Left lung (tissue), 10 donors: ENCODE results near the gene TBX2. TPM values are rescaled to one million over a fixed set of nuclear protein-coding genes. Genes with fewer than 3 reads are reported as not detected.
A peak's percentile ranks its signal among the peaks of the same experiment; 100 is the strongest.

Source experiments
- ATAC-seq: fragments of 200-7000 bp; cut with Tn5 transposase; one replicate; pipeline ENCODE4 v1.9.1; 2020; ENCODE audit warnings: moderate library complexity
- DNase-seq, 4 donors: peaks; one replicate each; pipeline ENCODE4 v3.0.0-alpha.2; 2013 to 2020
- H3K27ac ChIP-seq, 2 donors: fragments of 200-600 bp; sonication (generic) in 1 of 2; one replicate each; pipeline versions ENCODE4 v1.5.0 to v1.8.0; 2020 to 2021
- H3K27me3 ChIP-seq, 2 donors: fragments of 200-600 bp; sonication (generic) in 1 of 2; one replicate each; pipeline versions ENCODE4 v1.5.0 to v1.8.0; 2020 to 2021
- H3K36me3 ChIP-seq, 2 donors: fragments of 200-600 bp; sonication (generic) in 1 of 2; one replicate each; pipeline versions ENCODE4 v1.5.0 to v1.8.0; 2020 to 2021
- H3K4me1 ChIP-seq, 2 donors: fragments of 200-600 bp; one replicate each; pipeline ENCODE4 v1.8.0; 2021
- H3K4me3 ChIP-seq, 2 donors: fragments of 200-600 bp; sonication (generic) in 1 of 2; one replicate each; pipeline versions ENCODE4 v1.5.0 to v1.8.0; 2020 to 2021; ENCODE audit warnings: mild to moderate bottlenecking in 1 of 2
- H3K9me3 ChIP-seq, 2 donors: fragments of 200-600 bp; sonication (generic) in 1 of 2; one replicate each; pipeline versions ENCODE4 v1.5.0 to v1.8.0; 2020 to 2021
- intact Hi-C, 2 donors: fragments of 100-400 bp; cut with DNase I; formaldehyde crosslinking; loops; one replicate each; pipeline versions ENCODE4 v1.11.2 to v1.14.2; 2022
- polyA plus RNA-seq, 6 donors: library from polyadenylated mRNA; unstranded; fragments of 120-200 nt; gene quantifications; one replicate each; pipeline ENCODE4 v1.2.1, GENCODE V29; 2013; ENCODE audit not compliant: insufficient read length in 6 of 6
- total RNA-seq, 2 donors: library from RNA; stranded (reverse); fragmentation: NEBNext Ultra II Directional; extraction: Animal tissue kit (Norgen Biotek cat#: 25700); gene quantifications; one replicate each; pipeline ENCODE4 v1.2.1, GENCODE V29; 2021
- TF ChIP-seq, protein P1 (sequence below), 2 donors: fragments of 200-600 bp; sonication (generic) in 1 of 2; IDR thresholded peaks; one replicate each; pipeline versions ENCODE4 v1.5.0 to v1.8.0; 2021; ENCODE audit warnings: antibody characterized with exemption in 2 of 2
- donor health status: DM: no; HTN: yes; CAD: no.
- donor health status: DM: no; HTN: no; CAD: no.

Gene TBX2
- total and polyA plus RNA-seq, 8 donors = 104 to 258 (median 166) TPM

DNA sequence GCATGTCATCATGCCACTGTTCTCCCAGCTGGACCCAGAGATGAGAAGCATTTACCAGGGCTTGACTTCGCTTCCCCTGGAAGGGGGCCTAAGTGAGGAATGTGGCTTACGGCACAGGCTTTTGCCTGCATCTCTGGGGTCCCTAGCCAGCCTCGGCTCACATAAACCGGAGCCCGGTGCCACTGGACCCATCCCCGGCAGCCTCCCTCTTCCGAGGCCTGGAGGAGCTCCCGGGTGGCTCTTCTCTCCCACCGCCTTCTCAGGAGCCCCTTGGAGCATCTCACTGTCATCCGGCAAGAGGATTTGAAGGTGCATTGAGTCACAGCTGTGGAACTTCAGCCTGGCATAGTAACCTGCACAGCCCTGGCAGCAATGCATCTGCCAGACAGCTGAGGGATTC, 29.9 kb upstream of the TBX2 start:
- Histone ChIP-seq H3K4me3 (no peak overlapping the region), H3K27ac (no peak overlapping the region), H3K9me3 (no peaks in the 10 kb centered on the region), H3K27me3 (no peaks in the 10 kb centered on the region), H3K4me1 (peaks cover 0 to 5% of the 10 kb centered on the region in 2 donors), H3K36me3 (no peaks in the 10 kb centered on the region)
- intact Hi-C loops = no loop called here
- DNase-seq = no peak
- no peak for ATAC-seq
- TF ChIP-seq, protein P1, sequence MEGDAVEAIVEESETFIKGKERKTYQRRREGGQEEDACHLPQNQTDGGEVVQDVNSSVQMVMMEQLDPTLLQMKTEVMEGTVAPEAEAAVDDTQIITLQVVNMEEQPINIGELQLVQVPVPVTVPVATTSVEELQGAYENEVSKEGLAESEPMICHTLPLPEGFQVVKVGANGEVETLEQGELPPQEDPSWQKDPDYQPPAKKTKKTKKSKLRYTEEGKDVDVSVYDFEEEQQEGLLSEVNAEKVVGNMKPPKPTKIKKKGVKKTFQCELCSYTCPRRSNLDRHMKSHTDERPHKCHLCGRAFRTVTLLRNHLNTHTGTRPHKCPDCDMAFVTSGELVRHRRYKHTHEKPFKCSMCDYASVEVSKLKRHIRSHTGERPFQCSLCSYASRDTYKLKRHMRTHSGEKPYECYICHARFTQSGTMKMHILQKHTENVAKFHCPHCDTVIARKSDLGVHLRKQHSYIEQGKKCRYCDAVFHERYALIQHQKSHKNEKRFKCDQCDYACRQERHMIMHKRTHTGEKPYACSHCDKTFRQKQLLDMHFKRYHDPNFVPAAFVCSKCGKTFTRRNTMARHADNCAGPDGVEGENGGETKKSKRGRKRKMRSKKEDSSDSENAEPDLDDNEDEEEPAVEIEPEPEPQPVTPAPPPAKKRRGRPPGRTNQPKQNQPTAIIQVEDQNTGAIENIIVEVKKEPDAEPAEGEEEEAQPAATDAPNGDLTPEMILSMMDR (IDR thresholded peaks at IDR 0.05) = no peak

DNA sequence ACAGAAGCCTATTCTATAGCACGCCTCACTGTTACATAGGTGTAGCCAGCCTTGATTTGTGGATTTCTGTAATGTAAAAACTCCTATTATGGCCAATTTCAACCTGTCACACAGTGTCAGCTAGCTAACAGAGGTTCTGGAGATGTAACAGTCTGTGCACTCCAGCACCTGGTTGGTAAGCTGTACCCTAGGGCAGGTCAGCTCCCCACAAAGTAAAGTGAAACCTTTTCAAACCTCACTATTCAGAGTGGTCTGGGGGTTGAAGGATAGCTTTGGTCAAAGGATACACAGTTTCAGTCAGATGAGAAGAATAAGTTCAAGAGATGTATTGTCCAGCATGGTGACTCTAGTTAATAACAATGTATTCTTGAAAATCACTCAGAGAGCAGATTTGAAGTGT, 28.5 kb upstream of the TBX2 start:
- DNase-seq (no peak), ATAC-seq (no peak)
- Histone ChIP-seq H3K27me3 (no peaks in the 10 kb centered on the region), H3K9me3 (no peaks in the 10 kb centered on the region), H3K27ac (no peak overlapping the region), H3K36me3 (no peaks in the 10 kb centered on the region), H3K4me3 (no peak overlapping the region), H3K4me1 (peaks cover 0 to 6% of the 10 kb centered on the region in 2 donors)
- intact Hi-C loops = no loop called here
- TF ChIP-seq, protein P1 (IDR thresholded peaks at IDR 0.05) = no peak

DNA sequence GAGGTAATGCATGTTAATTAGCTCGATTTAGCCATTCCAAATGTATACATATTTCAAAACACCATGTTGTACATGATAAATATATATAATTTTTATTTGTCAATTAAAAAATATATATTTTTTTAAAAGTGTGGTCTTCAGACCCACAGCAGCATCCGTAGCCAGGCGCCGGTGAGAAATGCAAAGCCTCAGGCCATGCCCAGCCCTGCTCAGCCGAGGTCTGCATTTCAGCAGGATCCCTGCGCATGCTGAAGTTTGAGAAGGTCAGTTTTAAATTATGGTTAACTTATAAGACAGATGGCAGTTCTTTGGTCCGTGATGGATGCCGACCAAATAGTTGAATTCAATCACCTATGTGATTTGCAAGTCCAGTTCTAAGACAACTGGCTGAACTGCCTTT, 28.0 kb upstream of the TBX2 start:
- Histone ChIP-seq H3K27ac (no peak overlapping the region), H3K4me3 (no peak overlapping the region), H3K4me1 (peaks cover 0 to 6% of the 10 kb centered on the region in 2 donors), H3K9me3 (no peaks in the 10 kb centered on the region), H3K27me3 (no peaks in the 10 kb centered on the region), H3K36me3 (no peaks in the 10 kb centered on the region)
- intact Hi-C loops = no loop called here
- DNase-seq (no peak), ATAC-seq (no peak)
- TF ChIP-seq, protein P1 (IDR thresholded peaks at IDR 0.05) = no peak

DNA sequence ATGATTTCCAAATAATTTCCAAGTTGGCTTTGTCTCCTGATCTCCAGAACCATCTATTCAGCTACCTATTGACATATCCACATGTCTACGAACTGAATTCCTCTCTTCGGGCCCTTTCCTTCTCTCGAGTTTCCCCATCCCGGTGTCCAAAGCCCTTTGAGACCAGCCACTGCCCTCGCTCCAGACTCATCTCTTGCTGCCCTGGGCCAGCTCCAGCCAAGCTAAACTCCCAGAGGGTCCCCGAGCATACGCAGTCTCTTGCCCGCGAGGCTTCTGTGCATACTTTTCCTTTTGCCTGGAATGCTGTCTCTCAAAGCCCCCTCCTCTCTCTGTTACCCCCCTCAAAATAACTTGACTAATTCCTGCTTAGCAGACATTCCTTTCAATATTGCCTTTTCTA, 27.2 kb upstream of the TBX2 start:
- no peaks in the 10 kb centered on the region for H3K9me3 ChIP-seq
- no peak overlapping the region for H3K4me3 ChIP-seq
- no peak overlapping the region for H3K27ac ChIP-seq
- ATAC-seq (no peak), DNase-seq (no peak)
- TF ChIP-seq, protein P1 (IDR thresholded peaks at IDR 0.05) = no peak
- peaks cover 0 to 6% of the 10 kb centered on the region in 2 donors for H3K4me1 ChIP-seq
- no peaks in the 10 kb centered on the region for H3K36me3 ChIP-seq
- no peaks in the 10 kb centered on the region for H3K27me3 ChIP-seq
- intact Hi-C loops = no loop called here

DNA sequence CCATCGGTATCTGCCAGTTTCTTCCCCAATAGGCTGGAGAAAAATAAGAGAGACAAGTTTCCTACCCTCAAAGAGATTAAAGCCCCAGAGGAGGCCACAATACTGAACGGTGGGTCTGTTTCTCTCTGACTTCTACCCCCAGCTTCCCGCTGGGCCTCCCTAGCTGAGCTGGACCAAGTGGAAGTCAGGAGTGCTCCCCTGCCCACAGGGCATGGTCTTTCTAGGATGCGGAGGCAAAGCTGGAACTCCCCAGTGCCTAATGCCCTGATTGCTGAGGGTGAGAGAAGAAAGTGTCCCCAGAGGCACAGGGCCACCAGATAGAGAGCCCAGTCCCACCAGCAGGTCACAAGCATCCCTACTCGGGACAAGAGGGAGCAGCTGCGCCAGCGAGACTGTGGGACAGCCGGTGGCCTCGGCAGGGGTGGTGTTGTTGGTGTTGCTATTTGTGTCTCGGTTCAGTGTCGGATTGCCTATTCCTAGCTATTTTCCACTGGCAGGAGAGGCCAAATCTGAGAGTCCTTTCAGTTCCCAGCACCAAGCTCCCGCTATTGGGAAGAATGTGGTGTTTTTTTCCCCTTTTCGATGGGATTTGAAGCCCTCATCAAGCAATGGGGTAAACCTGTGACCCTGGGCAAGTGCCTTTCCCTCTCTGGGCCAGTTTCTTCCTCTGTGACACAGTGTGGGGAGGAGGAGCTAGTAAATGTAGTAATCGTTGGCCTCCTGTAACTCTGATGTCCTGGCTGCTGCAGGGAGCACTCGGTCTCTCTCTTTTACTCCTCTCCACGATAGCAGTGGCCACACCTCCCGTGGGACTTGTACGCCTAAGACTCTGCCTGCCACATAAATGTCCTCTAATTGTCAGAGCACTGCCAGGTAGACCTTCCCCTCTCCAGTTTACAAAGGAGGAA, 22.5 kb upstream of the TBX2 start:
- H3K4me1 ChIP-seq = peaks cover 0 to 6% of the 10 kb centered on the region in 2 donors
- H3K9me3 ChIP-seq = no peaks in the 10 kb centered on the region
- TF ChIP-seq, protein P1 (IDR thresholded peaks at IDR 0.05) = no peak
- H3K4me3 ChIP-seq = no peak overlapping the region
- intact Hi-C loops = no loop called here
- DNase-seq (peak in 1 of 4 donors; percentile 50), ATAC-seq (no peak)
- H3K36me3 ChIP-seq = no peaks in the 10 kb centered on the region
- H3K27ac ChIP-seq = no peak overlapping the region
- no peaks in the 10 kb centered on the region for H3K27me3 ChIP-seq
